Amygdala (tissue), 56 donors: ENCODE results near the gene PSMC1.
"Not testable (repeated sequence)": the region's sequence is repeated elsewhere in the genome, so short reads cannot be mapped to it uniquely, and the experiment has no call there.

ENCODE experiments used
- DNase-seq, 56 donors: peaks; one replicate each; lab custom pipeline; 2025; lab: John Stamatoyannopoulos, UW

PSMC1 gene

GRCh38 chr14:90256354-90257131 lies at the start of gene PSMC1:
Gene PSMC1 (plus strand): TSS chr14:90256553. CDS start chr14:90256598, 45 bp downstream.
- DNase-seq: peak; percentile 7 to 93 (median 82)

GRCh38 chr14:90213099-90213748 lies 43.1 kb upstream of the PSMC1 start:
- DNase-seq: no peak

GRCh38 chr14:90228478-90228877 lies 27.9 kb upstream of the PSMC1 start:
- DNase-seq: no peak

- DNase-seq: not testable (repeated sequence)
Observed at GRCh38 chr14:90229942-90230341, 26.4 kb upstream of the PSMC1 start.

- DNase-seq: peak in 52 of 56 donors; percentile 2 to 73 (median 32)
Observed at GRCh38 chr14:90235179-90235976, 21.0 kb upstream of the PSMC1 start.

GRCh38 chr14:90239139-90239538 lies 17.2 kb upstream of the PSMC1 start:
- DNase-seq: no peak

- DNase-seq: no peak
Observed at GRCh38 chr14:90242444-90242843, 13.9 kb upstream of the PSMC1 start.

- DNase-seq: no peak
Observed at GRCh38 chr14:90246936-90247335, 9.4 kb upstream of the PSMC1 start.

GRCh38 chr14:90247441-90247840 lies 8.9 kb upstream of the PSMC1 start:
- DNase-seq: not testable (repeated sequence)

GRCh38 chr14:90248594-90248993 lies 7.8 kb upstream of the PSMC1 start:
- no peak for DNase-seq

- no peak for DNase-seq
Observed at GRCh38 chr14:90253826-90254225, 2.5 kb upstream of the PSMC1 start.

- DNase-seq: no peak
Observed at GRCh38 chr14:90255871-90256270, 482 bp upstream of the PSMC1 start.

- DNase-seq: no peak
Observed at GRCh38 chr14:90263748-90264449, 7.5 kb downstream of the PSMC1 start.

GRCh38 chr14:90266441-90267154 lies 10.2 kb downstream of the PSMC1 start:
- DNase-seq: no peak

GRCh38 chr14:90268420-90268819 lies 12.1 kb downstream of the PSMC1 start:
- no peak for DNase-seq

- DNase-seq: no peak
Observed at GRCh38 chr14:90272523-90272922, 16.2 kb downstream of the PSMC1 start.

GRCh38 chr14:90273532-90273931 lies 17.2 kb downstream of the PSMC1 start:
- peak in 2 of 56 donors; percentile 16 to 44 for DNase-seq

GRCh38 chr14:90274019-90274418 lies 17.7 kb downstream of the PSMC1 start:
- no peak for DNase-seq

GRCh38 chr14:90274808-90275457 lies 18.6 kb downstream of the PSMC1 start:
- no peak for DNase-seq
